Fibroblast of the aortic adventitia (primary cell): ENCODE results near the gene ZNF277. TPM values are rescaled to one million over a fixed set of nuclear protein-coding genes. Genes with fewer than 3 reads are reported as not detected.

Experiments used
- DNase-seq: peaks from one replicate; pipeline ENCODE4 v3.0.0-alpha.2; 2010; ENCODE audit warnings: low read depth
- H3K4me3 ChIP-seq: 2 replicates; pipeline ENCODE4 v1.5.1; 2011; ENCODE audit warnings: low read depth, mild to moderate bottlenecking, control low read depth, low read length, moderate library complexity
- CTCF ChIP-seq: IDR thresholded peaks from 2 replicates; pipeline ENCODE4 v1.5.1; 2011; ENCODE audit warnings: mild to moderate bottlenecking, low read length, control low read depth, inconsistent platforms; ENCODE audit not compliant: insufficient read depth
- total RNA-seq: library from RNA; depleted of rRNA; stranded (reverse); fragments of >200 nt; gene quantifications from 2 replicates; pipeline ENCODE4 v1.2.3, GENCODE V29; 2012; ENCODE audit warnings: low replicate concordance

Gene ZNF277
- total RNA-seq, 1 donor: 41.4 TPM

GRCh38 chr7:112293416-112293815 lies 86.9 kb downstream of the ZNF277 start:
- DNase-seq: no peak
- no peak for TF ChIP-seq CTCF

DNA sequence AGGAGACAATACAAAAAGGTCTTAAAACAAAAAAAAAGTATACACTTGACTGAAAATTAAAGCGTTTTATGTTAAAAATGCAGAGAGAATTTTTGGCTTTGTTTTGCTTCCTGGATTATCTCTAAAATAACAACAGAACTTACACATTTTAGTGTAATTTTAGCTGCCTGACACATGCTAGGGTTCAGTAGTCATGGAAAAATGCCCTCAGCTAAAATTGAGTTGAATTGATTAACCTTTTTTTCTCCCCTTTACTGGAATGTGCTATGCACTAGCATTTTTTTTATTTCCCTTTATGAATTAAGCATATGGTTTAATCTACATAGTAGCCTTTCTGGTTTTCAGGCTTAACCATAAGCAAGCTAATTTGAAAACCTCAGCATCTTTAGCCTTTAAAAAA lies 89.9 kb downstream of the ZNF277 start:
- peak; percentile 10 for DNase-seq
- TF ChIP-seq CTCF: no peak
- H3K4me3 ChIP-seq: no peak overlapping the region

More at GRCh38 chr7:112293416-112293815, 86.9 kb downstream of the ZNF277 start:
- no peak overlapping the region for H3K4me3 ChIP-seq

DNA sequence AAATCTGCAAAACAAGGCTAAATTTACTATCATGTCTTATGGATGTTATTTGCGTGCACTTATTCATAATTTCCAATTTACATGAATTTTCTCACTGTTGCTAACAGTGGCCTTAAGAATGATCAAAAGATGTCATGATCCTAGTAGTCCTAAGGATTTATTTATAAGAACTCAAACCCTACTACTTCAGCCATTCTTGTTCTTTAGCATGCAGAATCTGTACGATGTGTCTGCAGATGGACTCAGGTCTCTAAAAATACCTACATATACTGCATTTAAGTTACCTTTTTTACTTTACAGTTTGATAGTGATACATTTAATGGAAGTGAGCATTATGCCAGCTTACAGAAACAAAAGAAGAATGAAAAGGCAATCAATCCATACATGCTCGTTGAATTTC lies 91.2 kb downstream of the ZNF277 start:
- no peak for DNase-seq
- H3K4me3 ChIP-seq: no peak overlapping the region
- no peak for TF ChIP-seq CTCF

GRCh38 chr7:112298543-112299100 lies 92.1 kb downstream of the ZNF277 start:
- H3K4me3 ChIP-seq: no peak overlapping the region
- no peak for TF ChIP-seq CTCF
- no peak for DNase-seq

- no peak for DNase-seq
- H3K4me3 ChIP-seq: no peak overlapping the region
- no peak for TF ChIP-seq CTCF
These were observed 93.6 kb downstream of the ZNF277 start for GRCh38 chr7:112300072-112300471.

- TF ChIP-seq CTCF: no peak
- DNase-seq: no peak
- no peak overlapping the region for H3K4me3 ChIP-seq
These were observed 94.4 kb downstream of the ZNF277 start for GRCh38 chr7:112300831-112301407.

DNA sequence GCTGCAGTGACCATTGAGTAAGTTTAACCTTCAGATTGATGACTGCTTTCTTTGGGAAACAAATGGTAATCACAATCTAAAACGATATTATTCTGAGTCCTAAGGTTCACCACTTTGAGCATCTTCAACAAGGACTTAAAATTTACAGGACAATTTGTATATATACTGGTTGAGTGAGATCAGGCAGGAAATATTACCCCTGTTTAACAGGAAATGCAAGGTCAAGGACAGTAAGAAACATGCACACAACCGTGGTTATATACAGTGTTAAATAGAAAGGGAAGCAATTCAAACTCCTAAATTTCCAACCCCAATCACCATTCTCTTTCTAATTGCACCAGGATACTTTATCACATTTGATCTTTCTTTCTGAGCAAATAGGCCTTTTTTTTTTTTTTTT lies 96.1 kb downstream of the ZNF277 start:
- TF ChIP-seq CTCF: no peak
- no peak for DNase-seq
- no peak overlapping the region for H3K4me3 ChIP-seq
